ENCODE measurements around the gene C4orf33.
"Not testable (repeated sequence)": the region's sequence is repeated elsewhere in the genome, so short reads cannot be mapped to it uniquely, and the experiment has no call there.

Gene C4orf33, protein sequence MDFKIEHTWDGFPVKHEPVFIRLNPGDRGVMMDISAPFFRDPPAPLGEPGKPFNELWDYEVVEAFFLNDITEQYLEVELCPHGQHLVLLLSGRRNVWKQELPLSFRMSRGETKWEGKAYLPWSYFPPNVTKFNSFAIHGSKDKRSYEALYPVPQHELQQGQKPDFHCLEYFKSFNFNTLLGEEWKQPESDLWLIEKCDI

DNA sequence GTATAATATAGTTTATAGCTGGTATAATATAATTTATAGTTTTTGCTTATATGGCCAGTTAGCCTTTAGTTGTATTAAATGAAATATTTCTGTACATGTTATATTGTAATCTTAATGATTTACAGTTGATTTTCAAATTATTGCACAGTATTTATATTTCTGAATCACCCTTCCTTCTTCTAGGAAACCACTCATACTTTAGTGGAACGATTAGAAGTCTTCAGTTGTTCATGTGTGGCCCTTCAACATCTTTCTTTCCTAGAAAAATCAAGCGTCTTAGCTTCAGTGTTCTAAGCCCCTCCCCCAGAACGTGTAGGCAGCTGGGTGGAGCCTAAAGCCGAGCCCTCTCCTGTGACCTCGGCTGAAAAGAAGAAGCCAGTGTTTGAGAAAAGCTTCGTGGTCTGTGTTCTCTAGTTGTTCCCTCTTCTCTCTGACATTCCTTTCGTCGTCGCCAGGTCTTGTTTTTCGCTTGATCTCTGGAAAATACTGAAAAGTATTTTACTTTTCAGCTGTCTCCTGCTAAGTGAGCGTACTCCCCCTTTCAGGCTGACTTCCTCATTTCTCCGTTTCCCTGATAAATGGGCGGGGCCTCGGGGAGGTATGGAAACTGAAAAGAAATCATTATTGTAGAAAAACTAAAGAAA is at the start of gene C4orf33:
Gene C4orf33 (plus strand): TSS at position 342 of the 644 bp plus-strand sequence. CDS start 6,459 bp downstream, outside the sequence.
- H3K4me3 ChIP-seq (ENCODE audit: low read depth, low read length): peak within 1 kb of the TSS; percentile 90

DNA sequence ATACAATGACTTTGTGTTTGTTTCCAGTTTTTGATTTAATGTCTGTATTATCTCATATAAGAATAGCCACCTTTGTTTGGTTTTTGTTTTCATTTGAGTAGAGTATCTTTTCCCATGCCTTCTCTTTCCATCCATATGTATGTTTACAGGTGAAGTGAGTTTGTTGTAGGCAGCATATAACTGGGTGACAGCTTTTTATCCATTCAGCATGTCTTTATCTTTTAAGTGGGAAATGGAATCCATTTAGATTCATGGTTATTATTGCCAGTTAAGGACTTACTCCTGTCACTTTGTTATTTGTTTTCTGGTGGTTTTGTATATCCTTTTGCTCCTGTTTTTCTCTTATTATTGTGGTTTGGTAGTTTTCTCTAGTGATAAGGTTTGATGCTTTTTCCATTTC is 36.9 kb upstream of the C4orf33 start:
- no peak overlapping the region for H3K4me3 ChIP-seq (ENCODE audit: low read depth, low read length)

DNA sequence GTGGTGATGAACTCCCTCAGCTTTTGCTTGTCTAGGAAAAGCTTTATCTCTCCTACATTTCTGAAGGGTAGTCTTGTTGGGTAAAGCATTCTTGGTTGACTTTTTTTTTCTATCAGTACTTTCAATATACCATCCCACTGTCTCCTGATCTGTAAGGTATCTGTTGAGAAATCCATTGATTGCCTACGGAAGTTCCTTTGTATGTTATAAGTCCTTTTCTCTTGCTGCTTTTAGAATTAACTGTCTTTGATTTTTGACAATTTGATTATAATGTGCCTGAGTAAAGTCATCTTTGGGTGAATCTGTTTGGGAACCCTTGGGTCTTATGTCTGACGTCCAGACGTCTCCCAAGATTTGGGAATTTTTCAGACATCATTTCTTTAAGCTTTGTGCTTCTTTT is 33.4 kb upstream of the C4orf33 start:
- H3K4me3 ChIP-seq (ENCODE audit: low read depth, low read length): no peak overlapping the region

DNA sequence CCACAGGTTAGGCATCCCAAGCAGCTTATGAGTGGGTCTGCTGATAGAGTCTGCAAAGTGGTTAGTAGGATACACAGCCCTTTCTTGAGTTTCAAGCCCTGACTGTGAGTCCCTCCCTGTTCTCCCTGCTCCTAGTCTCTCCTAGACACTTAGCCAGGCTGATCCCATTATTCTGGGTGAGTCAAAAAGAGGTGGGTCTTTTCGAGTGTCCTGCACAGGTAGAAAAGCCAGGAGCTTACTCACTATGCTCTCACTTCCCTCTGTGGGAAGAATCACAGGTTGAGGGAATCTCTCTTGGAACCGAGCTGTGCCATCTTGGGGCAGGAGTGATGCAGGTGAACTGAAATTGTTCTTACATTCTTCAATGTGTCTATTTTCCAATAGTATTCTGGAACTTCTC is 32.3 kb upstream of the C4orf33 start:
- no peak overlapping the region for H3K4me3 ChIP-seq (ENCODE audit: low read depth, low read length)

DNA sequence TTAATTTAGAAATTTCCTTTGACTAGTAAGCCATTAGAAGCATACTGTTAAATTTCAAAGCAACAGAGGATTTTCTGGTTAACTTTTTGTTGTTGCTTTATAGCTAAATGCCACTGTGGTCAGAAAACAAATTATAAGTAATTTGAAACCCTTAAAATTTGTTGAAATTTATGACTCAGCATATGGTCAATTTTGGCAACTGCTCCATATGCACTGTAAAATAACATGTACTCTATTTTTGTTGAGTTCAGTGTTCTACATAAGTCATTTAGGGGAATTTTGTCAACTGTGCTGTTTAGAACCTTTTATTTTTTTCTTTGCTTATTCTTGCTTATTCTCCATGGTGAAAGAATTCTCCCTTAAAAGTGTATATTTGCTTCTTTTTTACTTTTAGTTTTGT is 31.2 kb upstream of the C4orf33 start:
- H3K4me3 ChIP-seq (ENCODE audit: low read depth, low read length): no peak overlapping the region

DNA sequence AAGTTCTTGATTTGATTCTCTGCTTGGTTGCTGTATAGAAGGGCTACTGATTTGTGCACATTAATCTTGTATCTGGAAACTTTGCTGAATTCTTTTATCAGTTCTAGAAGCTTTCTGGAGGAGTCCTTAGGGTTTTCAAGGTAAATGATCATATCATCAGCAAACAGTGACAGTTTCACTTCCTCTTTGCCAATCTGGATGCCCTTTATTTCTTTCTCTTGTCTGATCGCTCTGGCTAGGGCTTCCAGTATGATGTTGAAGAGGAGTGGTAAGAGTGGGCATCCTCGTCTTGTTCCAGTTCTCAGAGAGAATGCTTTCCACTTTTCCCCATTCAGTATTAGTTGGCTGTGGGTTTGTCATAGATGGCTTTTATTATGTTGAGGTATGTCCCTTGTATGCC is 26.4 kb upstream of the C4orf33 start:
- not testable (repeated sequence) for H3K4me3 ChIP-seq (ENCODE audit: low read depth, low read length)

DNA sequence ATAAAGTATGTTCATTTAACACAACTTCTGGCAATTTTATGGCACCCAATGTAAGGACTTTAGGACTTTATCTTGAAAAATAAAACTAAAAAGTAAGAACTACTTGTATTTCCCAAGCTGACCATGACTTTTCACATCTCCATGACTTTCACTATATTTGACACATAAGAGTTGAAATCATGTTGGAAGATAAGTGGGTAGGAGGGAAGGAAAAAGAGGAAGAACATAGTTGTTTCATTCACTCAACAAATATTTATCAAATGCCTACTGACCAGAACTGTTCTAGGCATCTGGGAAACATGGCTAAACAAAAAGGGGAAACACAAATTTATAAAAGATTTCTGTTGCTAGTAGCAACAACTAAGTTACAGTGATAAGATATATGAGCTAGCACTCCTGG is 18.6 kb upstream of the C4orf33 start:
- no peak overlapping the region for H3K4me3 ChIP-seq (ENCODE audit: low read depth, low read length)

DNA sequence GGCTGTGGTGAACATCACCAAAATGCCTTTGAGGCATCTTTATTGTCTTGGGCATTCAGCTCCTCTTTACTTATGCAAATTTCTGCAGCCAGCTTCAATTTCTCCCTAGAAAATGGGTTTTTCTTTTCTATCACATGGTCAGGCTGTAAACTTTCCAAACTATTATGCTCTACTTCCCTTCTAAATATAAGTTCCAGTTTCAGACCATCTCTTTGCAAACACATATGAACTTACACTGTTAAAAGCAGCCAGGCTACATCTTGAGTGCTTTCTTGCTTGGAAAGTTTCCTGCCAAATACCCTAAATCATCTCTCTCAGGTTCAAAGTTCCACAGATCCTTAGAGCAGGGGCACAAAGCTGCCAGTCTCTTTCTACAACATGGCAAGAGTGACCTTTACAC is 15.8 kb upstream of the C4orf33 start:
- H3K4me3 ChIP-seq (ENCODE audit: low read depth, low read length): no peak overlapping the region

DNA sequence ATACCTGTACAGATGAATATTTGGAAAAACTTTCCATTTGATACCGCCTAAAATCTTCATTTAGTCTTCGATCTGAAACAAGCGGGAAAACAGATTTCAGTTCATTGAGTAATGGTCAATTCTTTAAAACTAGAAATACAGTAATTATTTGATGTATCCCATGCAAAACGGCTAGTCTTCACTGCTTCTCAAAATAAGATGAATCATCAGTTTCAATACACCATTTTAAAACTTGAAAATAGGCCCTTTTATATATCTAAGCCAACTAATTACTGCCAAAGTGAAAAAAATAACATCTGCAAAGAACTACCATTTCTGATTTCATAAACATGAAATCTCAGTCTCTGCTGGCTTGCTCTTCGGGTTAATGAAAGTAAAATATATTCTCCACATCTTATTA is 13.7 kb upstream of the C4orf33 start:
- no peak overlapping the region for H3K4me3 ChIP-seq (ENCODE audit: low read depth, low read length)

DNA sequence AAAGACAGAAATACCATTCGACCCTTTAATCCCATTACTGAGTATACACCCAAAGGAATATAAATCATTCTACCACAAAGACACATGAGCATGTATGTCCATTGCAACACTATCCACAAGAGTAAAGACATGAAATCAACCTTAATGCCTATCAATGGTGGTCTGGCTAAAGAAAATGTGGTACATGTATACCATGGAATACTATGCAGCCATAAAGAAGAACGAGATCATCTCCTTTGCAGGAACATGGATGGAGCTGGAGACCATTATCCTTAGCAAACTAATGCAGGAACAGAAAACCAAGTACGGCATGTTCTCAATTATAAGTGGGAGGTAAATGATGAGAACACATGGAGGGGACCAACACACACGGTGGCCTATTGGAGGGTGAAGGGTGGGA is 10.5 kb upstream of the C4orf33 start:
- H3K4me3 ChIP-seq (ENCODE audit: low read depth, low read length): no peak overlapping the region

DNA sequence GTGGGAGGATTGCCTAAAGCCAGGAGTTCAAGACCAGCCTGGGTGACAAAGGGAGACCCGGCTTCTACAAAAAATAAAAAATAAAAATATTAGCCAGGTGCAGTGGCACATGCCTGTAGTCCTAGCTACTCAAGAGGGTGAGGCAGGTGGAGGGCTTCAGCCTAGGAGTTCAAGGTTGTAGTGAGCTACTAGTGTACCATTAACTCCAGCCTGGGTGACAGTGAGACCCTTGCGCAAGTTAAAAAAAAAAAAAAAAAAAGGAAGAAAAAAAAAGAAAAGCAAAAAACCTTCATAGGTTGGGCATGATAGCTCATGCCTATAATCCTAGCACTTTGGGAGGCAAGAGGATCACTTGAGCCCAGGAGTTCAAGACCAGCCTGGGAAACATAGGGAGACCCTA is 8.4 kb upstream of the C4orf33 start:
- H3K4me3 ChIP-seq (ENCODE audit: low read depth, low read length): no peak overlapping the region

DNA sequence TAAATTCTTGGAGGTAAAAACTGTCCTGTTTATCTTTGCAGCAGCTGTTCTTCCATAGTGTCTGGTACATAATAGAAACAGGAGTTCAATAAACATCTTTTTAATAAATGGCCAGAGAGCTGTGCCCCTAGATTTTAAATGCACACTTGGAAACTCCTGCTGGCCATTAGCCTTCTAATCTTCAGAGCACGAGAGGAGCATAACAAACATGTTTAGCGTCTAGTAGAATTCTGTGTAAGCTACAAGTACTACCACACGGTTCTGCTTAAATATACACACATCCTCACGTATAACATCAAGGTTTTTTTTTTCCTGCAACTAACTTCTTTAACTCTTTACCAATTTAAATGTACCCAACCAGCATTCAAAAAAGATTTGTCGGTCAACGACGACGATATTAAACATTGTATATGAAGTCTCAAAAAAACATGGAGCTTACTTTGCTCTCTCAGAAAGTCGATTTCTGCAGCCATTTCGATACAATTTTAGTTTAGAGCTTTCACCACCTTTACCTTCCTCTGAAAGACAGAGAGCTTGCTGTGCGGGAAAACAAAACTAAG is 3.2 kb upstream of the C4orf33 start:
- peak overlapping the region; percentile 78 for H3K4me3 ChIP-seq (ENCODE audit: low read depth, low read length)

DNA sequence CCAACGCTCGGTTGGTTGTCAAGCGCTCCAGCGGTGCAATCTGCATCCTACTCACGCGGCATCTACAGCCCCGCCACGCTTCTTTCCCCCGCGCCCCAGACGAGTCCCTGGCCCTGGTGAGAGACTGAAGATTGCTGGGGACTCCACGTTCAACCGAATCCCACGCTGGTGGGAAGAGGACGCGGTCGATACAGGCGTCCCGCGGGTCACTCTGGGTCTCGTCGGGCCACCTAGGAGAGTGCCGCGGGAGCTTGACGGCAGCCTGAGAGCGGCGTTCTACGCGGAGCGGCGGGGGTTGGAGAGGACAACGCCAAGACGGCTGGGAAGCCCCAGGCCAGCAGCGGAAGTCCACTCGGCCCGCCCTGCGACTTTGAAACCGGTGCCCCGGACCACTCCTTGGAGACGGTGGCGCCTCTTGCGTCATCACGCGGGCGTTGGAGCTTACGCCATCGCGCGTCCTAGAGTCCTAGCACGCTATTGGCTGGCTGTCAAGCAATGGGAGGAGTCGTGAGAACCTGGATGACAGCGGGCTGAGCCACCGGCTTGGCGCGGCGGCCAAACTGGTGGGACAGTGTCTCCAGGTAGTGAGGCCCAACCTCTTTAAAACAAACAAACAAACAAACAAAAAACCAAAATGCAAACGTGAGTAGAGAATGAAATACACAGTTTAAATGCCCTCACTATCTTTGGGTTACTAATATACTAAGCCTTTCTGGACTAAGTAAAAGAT is 2.6 kb upstream of the C4orf33 start, which contains the start of gene SCLT1:
Gene SCLT1 (minus strand): TSS at position 349 of the 730 bp plus-strand sequence. CDS start 436 bp downstream, outside the sequence.
- peak within 1 kb of the TSS; percentile 78 for H3K4me3 ChIP-seq (ENCODE audit: low read depth, low read length)

DNA sequence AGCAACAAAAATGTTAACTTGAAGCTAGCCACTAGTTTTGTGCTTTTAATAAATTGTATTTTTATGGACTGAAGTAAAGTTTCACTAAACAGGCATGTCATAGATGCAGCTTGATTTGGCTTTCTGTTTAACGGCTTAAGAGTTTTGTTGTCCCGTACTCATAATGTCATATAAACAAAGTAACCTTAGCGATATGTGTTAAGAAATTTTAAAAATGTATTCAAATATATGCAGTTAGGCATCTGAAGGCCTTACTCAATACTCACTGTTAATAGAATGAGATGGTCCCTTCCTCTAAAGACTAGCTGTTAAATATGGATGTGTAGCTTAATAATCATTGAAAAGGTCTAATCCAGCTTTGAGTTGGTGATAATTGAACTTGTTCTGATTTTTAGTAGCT is 1.6 kb upstream of the C4orf33 start:
- H3K4me3 ChIP-seq (ENCODE audit: low read depth, low read length): no peak overlapping the region

DNA sequence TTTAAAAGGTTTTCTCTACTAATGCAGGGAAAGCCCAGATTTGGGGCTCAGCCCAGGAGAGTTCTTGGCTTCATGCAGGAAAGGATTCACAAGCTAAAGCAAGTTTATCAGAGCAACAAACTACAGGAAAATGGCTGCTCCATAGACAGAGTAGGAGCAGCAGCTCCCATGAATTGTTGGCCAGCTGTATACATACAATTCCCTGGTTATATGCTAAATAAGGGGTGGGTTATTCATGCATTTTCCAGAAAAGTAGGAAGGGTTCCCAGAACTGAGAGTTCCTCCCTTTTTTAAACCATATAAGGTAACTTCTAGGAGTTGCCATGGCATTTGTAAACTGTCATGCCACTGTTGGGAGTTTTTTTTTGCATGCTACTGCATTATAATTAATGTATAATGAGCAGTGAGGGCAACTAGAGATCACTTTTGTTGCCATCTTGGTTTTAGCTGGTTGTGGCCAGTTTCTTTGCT is 2.6 kb downstream of the C4orf33 start:
- no peak overlapping the region for H3K4me3 ChIP-seq (ENCODE audit: low read depth, low read length)

DNA sequence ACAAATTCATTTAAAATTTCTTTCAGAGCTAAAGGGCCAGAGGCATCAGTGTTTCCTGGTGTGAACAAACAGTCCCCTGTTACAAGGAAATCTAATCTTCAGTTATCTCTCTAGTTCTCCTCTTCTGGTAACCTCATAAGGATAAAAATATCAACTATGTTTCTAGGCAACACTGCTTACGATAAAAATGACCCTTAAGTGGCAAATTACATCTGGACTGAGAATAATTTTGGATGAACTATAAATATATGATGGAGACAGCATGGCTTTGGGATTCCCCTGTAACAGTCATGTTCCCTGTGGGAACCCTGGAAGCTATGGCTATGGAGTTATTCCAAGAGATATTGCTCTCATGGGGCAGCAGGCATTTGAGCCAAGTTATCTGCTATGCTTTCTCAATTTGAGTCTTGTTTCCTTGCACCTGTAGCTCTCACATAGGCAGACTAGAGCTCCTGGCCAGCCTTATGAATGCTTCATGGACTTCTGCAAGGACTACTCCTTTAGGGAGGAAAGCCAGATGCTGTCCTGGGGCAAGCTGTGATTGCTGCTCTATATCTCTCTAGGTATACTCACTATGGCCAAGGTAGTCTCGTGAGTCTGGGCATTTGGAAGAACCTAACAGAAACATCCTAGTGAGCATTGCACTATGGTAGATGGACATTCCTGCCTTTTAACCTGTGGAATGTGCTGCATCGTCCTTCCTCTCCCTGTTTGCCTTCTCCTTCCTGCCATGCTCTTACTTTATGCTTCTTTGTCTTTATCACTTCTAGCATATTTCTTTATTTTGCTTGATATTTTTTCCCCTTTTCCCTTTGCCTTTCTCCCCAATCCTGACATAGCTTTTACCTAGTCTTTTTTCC is 14.2 kb downstream of the C4orf33 start:
- no peak overlapping the region for H3K4me3 ChIP-seq (ENCODE audit: low read depth, low read length)

DNA sequence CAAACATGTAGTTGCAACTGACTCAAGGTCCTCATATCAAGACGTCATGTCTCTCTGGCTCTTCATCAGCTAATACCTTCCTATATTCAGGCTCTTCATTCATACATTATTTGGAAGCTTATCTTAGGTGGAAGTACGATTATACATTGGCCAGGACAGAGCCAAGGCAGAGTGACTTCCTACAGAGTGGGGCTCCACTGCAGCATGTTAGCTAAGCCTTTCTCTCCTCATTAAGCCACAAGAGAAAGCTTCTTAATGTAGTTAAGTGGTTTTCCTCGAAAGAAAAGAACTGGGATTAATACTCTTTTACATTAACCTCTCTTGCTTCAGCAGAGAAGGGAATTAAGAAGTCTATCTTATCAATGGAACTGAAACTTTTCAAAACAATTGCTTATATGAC is 15.0 kb downstream of the C4orf33 start:
- H3K4me3 ChIP-seq (ENCODE audit: low read depth, low read length): no peak overlapping the region

DNA sequence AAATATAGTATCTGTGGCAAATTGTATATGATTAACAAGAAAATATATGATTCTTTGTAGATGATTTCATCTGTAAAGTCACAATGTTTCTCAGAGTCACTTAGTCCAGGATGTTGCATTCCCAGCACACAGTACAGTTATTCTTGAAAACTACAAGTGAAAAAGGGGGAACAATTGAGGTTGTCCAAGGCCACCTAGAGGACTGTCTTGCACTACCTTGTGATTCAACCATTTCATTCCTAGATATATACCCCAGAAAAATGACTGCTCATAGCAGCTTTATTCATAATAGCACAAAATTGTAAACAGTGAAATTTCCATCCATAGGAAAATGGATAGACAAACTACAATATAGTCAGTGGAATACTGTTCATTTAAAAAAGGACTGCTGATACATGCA is 16.0 kb downstream of the C4orf33 start:
- no peak overlapping the region for H3K4me3 ChIP-seq (ENCODE audit: low read depth, low read length)

DNA sequence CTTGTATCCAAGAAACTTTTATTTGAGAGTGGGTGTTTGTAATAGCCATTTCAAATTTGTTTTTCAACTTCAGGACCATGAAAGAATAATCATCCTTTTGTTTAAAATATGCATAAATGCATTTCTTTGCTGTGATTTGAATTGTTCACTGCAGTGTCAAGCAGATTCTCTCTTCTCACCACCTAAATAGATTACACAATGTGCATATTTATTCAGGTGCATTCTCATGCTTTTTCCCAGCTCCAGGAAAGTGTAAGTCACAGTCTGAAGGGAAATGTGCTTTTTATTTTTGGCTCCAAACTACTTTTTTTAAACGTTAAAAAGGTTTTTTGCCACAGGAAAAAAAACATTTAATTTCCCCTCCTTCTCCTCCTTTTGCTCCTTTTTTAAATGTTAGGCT is 17.5 kb downstream of the C4orf33 start:
- H3K4me3 ChIP-seq (ENCODE audit: low read depth, low read length): no peak overlapping the region

DNA sequence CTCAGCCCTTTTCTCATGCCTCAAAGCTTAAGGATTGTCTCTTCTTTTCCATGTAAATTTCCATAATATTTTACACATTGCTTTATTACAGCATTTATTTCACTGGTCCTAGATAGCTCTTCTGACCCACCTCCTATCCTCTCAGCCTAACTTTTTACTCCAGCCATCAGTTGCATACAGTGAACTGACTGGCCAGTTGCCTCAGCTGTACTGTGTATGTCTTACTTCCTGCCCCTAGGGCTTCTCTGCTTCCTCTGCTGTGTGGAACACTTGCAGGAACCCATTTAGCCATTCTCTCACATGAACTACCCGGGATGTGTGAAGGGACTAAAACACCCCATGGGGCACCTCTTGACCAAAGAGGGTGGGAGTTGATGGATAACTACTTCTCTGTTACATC is 18.0 kb downstream of the C4orf33 start:
- H3K4me3 ChIP-seq (ENCODE audit: low read depth, low read length): no peak overlapping the region

DNA sequence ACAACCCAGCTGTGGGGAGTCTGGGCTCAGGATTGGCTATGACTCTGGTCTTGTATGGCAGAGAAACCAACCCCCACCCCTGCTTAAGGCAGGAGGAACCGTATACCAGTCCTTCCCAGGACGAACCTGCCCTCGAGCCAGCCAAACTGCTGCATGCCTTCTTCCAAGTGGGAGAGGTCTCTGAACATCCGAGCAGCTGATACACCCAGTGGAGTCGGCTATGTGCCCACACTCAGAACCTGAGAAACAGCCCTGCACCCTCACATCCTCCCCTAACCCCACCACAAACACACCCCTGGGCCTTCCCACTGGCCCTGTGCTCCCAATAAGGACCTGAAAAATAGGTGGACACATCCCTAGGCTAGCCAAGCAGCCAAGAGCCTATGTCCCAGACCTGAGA is 21.8 kb downstream of the C4orf33 start:
- H3K4me3 ChIP-seq (ENCODE audit: low read depth, low read length): no peak overlapping the region
